GM12865 (cell line): Measurements from ENCODE around the gene ATP11A.

Experiments used
- DNase-seq: peaks from one replicate; pipeline ENCODE4 v3.0.0; 2010; ENCODE audit warnings: low read depth
- H3K4me3 ChIP-seq: 2 replicates; pipeline ENCODE4 v1.5.1; 2011; ENCODE audit warnings: mild to moderate bottlenecking, low read depth, low read length, control low read depth
- TF ChIP-seq, protein P1 (sequence below): IDR thresholded peaks from 2 replicates; pipeline ENCODE4 v1.5.1; 2011; ENCODE audit warnings: low read length, control low read depth, low read depth, inconsistent platforms; ENCODE audit not compliant: insufficient read depth; ENCODE audit errors: missing control alignments

Gene ATP11A

DNA sequence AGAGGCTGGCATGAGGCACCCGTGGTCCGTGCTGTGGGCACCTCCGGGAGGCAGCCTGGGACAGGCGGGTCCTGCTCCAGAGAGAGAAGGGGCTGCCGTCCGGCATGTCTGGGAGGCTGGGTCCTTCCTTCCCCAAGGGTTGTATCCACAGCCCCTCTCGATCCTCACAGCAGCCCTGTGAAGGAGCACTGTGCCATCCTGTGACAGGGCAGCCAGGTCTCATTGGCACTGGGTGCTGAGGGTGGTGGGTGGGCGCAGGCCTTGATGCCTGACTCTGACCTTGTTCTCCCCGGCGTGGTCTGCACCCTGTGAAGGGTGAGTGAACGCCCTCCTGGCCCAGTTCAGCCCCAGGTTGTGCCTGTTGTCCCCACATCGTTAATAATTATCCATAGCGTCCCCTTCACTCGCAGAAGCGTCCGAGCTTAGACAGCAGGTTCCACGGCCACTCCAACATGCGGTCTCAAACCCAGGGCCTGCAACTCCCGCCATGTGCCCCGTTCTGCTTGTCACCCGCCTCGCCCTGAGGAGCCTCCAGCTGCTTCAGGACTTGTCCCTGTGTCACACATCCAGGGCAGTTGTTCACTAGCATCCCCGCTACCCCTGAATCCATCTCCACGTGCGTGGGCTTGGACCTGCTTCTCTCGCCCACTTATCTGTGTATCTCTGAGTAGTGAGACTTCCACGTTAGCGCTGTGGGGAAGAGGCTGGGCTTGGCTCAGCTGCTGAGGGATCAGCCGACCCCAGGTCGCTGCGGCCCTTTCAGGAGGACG lies 10.6 kb downstream of the ATP11A start:
- no peak overlapping the region for H3K4me3 ChIP-seq
- no peak for DNase-seq
- TF ChIP-seq, protein P1, sequence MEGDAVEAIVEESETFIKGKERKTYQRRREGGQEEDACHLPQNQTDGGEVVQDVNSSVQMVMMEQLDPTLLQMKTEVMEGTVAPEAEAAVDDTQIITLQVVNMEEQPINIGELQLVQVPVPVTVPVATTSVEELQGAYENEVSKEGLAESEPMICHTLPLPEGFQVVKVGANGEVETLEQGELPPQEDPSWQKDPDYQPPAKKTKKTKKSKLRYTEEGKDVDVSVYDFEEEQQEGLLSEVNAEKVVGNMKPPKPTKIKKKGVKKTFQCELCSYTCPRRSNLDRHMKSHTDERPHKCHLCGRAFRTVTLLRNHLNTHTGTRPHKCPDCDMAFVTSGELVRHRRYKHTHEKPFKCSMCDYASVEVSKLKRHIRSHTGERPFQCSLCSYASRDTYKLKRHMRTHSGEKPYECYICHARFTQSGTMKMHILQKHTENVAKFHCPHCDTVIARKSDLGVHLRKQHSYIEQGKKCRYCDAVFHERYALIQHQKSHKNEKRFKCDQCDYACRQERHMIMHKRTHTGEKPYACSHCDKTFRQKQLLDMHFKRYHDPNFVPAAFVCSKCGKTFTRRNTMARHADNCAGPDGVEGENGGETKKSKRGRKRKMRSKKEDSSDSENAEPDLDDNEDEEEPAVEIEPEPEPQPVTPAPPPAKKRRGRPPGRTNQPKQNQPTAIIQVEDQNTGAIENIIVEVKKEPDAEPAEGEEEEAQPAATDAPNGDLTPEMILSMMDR: no peak

DNA sequence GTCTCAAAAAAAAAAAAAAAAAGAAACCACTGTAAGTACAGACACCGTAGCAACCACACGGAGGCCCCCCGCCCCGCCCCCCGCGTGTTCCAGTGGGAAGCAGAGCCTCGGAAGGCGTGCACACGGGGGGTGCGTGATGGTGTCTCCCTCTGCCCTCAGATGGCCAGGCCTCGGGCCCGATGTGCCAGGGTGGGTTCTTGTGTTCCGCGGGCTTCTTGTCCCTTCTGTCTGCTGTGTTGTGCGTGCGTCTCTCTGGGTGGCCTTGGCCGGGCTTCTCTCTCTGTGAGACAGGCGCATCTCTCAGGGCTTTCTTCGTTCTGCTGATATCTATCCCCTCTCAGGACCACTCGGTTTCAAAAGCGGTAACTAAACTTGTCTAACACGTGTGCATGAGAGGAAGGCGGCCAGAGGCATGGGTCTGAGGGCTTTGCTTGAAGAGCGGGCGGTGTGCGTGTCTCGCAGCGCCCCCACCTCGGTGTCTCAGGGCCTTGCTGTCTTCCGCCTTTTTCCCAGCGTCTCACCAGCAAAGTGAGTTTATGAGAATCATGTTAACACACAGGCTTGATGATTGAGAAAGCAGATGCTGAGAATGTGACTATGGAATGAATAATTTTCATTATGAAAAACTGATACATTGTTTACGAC lies 12.6 kb downstream of the ATP11A start:
- no peak for DNase-seq
- no peak overlapping the region for H3K4me3 ChIP-seq
- TF ChIP-seq, protein P1: no peak

DNA sequence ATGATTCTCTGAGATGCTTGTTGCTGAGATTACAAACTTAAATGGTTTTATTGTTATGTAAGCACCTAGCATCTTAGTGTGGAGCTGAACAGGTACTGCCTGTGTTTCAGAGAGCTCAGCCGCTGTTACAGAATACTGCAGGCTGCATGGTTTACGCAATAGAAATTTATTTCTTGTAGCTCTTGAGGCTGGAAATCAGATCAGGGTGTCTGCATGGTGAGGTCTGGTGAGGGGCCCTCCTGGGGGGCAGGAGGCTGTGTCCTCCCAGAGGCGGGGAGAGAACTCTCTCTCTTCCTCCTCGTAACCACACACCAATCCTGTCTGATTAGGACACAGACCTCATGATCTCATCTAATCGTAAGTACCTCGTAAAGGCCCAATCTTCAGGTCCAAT lies 13.1 kb downstream of the ATP11A start:
- TF ChIP-seq, protein P1: no peak
- DNase-seq: no peak
- H3K4me3 ChIP-seq: no peak overlapping the region

- no peak overlapping the region for H3K4me3 ChIP-seq
- no peak for DNase-seq
- TF ChIP-seq, protein P1: no peak
Measured at GRCh38 chr13:112703449-112704284, 13.8 kb downstream of the ATP11A start.

- no peak overlapping the region for H3K4me3 ChIP-seq
- TF ChIP-seq, protein P1: no peak
- DNase-seq: no peak
Measured at GRCh38 chr13:112704308-112705145, 14.7 kb downstream of the ATP11A start.

GRCh38 chr13:112705286-112705685 lies 15.4 kb downstream of the ATP11A start:
- no peak for DNase-seq
- TF ChIP-seq, protein P1: no peak
- H3K4me3 ChIP-seq: no peak overlapping the region
